ENCODE results near the gene TCF7L2. TPM values are rescaled to one million over a fixed set of nuclear protein-coding genes. Genes with fewer than 3 reads are reported as not detected.

The TCF7L2 gene
- polyA plus RNA-seq, 3 donors: 2.1 to 23.5 (median 6.1) TPM

DNA sequence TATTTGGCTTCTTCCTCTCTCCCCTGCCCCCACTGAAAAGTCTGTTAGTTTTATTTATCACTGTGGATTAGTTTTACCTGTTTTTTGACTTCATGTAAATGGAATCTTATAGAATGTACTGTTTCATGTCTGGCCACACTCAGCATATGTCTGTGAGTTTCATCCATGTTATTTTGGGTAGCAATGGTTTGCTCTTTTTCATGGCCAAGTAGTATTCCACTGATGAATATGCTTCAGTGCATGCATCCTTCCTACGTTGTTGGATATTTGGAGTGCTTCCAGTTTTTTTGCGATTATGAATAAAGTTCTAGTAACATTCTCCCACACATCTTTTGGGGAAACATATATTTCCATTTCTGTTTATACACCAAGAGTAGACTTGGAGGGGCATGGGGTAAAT, 19.1 kb downstream of the TCF7L2 start:
- Histone ChIP-seq H3K4me1 (ENCODE audit: control insufficient read depth in 1 of 2, insufficient read depth in 2 of 2, low read length in 2 of 2) (peaks cover 0 to 4% of the 10 kb centered on the region in 2 donors), H3K27ac (ENCODE audit: low read depth in 1 of 2, low read length in 2 of 2) (no peak overlapping the region), H3K9me3 (replicated peaks in 1 of 2; ENCODE audit: control insufficient read depth in 1 of 2, insufficient read depth in 1 of 2, low read length in 2 of 2) (no peaks in the 10 kb centered on the region), H3K36me3 (replicated peaks in 1 of 2; ENCODE audit: control insufficient read depth in 1 of 2, insufficient read depth in 2 of 2, low read length in 2 of 2) (peaks cover 22 to 71% of the 10 kb centered on the region in 2 donors), H3K9ac (ENCODE audit: insufficient read depth, low read length, poor library complexity, severe bottlenecking) (no peak overlapping the region), H3K4me3 (replicated peaks in 1 of 3; ENCODE audit: low read depth in 2 of 3, low read length in 3 of 3) (no peak overlapping the region), H4K20me1 (ENCODE audit: insufficient read depth, low read length) (peaks cover 93% of the 10 kb centered on the region), H3K4me2 (replicated peaks; ENCODE audit: extremely low read depth, low read length, poor library complexity, severe bottlenecking) (no peak overlapping the region), H2AFZ (ENCODE audit: insufficient read depth, low read depth, low read length, poor library complexity, severe bottlenecking) (no peak overlapping the region), H3K27me3 (ENCODE audit: control insufficient read depth in 2 of 2, insufficient read depth in 2 of 2, low read length in 2 of 2) (no peaks in the 10 kb centered on the region), H3K79me2 (ENCODE audit: insufficient read depth, low read length) (peaks cover 3% of the 10 kb centered on the region)
- H3K27ac Mint-ChIP-seq: no peak overlapping the region
- peaks cover 3% of the 10 kb centered on the region for H3K4me1 Mint-ChIP-seq
- no peak overlapping the region for H3K4me3 Mint-ChIP-seq
- H3K27me3 Mint-ChIP-seq (ENCODE audit: low read depth in 3 of 3): peaks cover 0 to 5% (median 0%) of the 10 kb centered on the region in 3 donors
- no peak for DNase-seq
- intact Hi-C loops (cut with micrococcal nuclease): no loop called here
- no CpG with 5 or more reads among the region's 2 CpGs for WGBS (ENCODE audit: insufficient coverage)
- H3K9me3 Mint-ChIP-seq: no peaks in the 10 kb centered on the region
- H3K36me3 Mint-ChIP-seq: peaks cover 68 to 82% of the 10 kb centered on the region in 2 donors
- TF ChIP-seq, protein P1, sequence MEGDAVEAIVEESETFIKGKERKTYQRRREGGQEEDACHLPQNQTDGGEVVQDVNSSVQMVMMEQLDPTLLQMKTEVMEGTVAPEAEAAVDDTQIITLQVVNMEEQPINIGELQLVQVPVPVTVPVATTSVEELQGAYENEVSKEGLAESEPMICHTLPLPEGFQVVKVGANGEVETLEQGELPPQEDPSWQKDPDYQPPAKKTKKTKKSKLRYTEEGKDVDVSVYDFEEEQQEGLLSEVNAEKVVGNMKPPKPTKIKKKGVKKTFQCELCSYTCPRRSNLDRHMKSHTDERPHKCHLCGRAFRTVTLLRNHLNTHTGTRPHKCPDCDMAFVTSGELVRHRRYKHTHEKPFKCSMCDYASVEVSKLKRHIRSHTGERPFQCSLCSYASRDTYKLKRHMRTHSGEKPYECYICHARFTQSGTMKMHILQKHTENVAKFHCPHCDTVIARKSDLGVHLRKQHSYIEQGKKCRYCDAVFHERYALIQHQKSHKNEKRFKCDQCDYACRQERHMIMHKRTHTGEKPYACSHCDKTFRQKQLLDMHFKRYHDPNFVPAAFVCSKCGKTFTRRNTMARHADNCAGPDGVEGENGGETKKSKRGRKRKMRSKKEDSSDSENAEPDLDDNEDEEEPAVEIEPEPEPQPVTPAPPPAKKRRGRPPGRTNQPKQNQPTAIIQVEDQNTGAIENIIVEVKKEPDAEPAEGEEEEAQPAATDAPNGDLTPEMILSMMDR (IDR thresholded peaks at IDR 0.05): no peak

GRCh38 chr10:112969542-112969941, 19.5 kb downstream of the TCF7L2 start:
- H3K4me3 ChIP-seq (replicated peaks in 1 of 3; ENCODE audit: low read depth in 2 of 3, low read length in 3 of 3): no peak overlapping the region
- H3K4me2 ChIP-seq (replicated peaks; ENCODE audit: extremely low read depth, low read length, poor library complexity, severe bottlenecking): no peak overlapping the region
- H3K27me3 Mint-ChIP-seq (ENCODE audit: low read depth in 3 of 3): peaks cover 0 to 4% (median 0%) of the 10 kb centered on the region in 3 donors
- H3K9me3 ChIP-seq (replicated peaks in 1 of 2; ENCODE audit: control insufficient read depth in 1 of 2, insufficient read depth in 1 of 2, low read length in 2 of 2): no peaks in the 10 kb centered on the region
- peaks cover 93% of the 10 kb centered on the region for H4K20me1 ChIP-seq (ENCODE audit: insufficient read depth, low read length)
- TF ChIP-seq, protein P1 (IDR thresholded peaks at IDR 0.05): no peak
- peaks cover 3% of the 10 kb centered on the region for H3K79me2 ChIP-seq (ENCODE audit: insufficient read depth, low read length)
- no peak for DNase-seq
- H3K9me3 Mint-ChIP-seq: no peaks in the 10 kb centered on the region
- no peak overlapping the region for H3K4me3 Mint-ChIP-seq
- no peak overlapping the region for H3K27ac ChIP-seq (ENCODE audit: low read depth in 1 of 2, low read length in 2 of 2)
- intact Hi-C loops (cut with micrococcal nuclease): no loop called here
- H3K4me1 Mint-ChIP-seq: no peaks in the 10 kb centered on the region
- H3K36me3 ChIP-seq (replicated peaks in 1 of 2; ENCODE audit: control insufficient read depth in 1 of 2, insufficient read depth in 2 of 2, low read length in 2 of 2): peaks cover 23 to 74% of the 10 kb centered on the region in 2 donors
- H3K36me3 Mint-ChIP-seq: peaks cover 67 to 82% of the 10 kb centered on the region in 2 donors
- H3K27ac Mint-ChIP-seq: no peak overlapping the region
- H2AFZ ChIP-seq (ENCODE audit: insufficient read depth, low read depth, low read length, poor library complexity, severe bottlenecking): no peak overlapping the region
- H3K27me3 ChIP-seq (ENCODE audit: control insufficient read depth in 2 of 2, insufficient read depth in 2 of 2, low read length in 2 of 2): no peaks in the 10 kb centered on the region
- WGBS (ENCODE audit: insufficient coverage): 100% methylated on average over 1 of the region's 2 CpGs
- H3K9ac ChIP-seq (ENCODE audit: insufficient read depth, low read length, poor library complexity, severe bottlenecking): no peak overlapping the region
- H3K4me1 ChIP-seq (ENCODE audit: control insufficient read depth in 1 of 2, insufficient read depth in 2 of 2, low read length in 2 of 2): no peaks in the 10 kb centered on the region
